Activated B cell treated with CpG ODN at 0.5 μM for 24 hours (primary cell): ENCODE measurements around the gene LRIT3. TPM values are rescaled to one million over a fixed set of nuclear protein-coding genes. Genes with fewer than 3 reads are reported as not detected.

Source experiments
- ATAC-seq: fragments of 200-7000 bp; cut with Tn5 transposase; one replicate; pipeline ENCODE4 v1.10.0; 2021; ENCODE audit warnings: low read depth, mild to moderate bottlenecking, moderate library complexity
- CTCF ChIA-PET: fragments of 350-600 bp; sonication (Branson Sonifier 250); formaldehyde crosslinking; loops from one replicate; lab custom pipeline; 2021; ENCODE audit warnings: antibody characterized with exemption; lab: Charles Lee
- POLR2A ChIA-PET: fragments of 350-600 bp; sonication (Branson Sonifier 250); formaldehyde crosslinking; loops from one replicate; lab custom pipeline; 2021; ENCODE audit warnings: antibody characterized with exemption; lab: Charles Lee
- DNase-seq: peaks from one replicate; pipeline ENCODE4 v3.0.0; 2022
- H3K27ac Mint-ChIP-seq: one replicate; pipeline ENCODE4 v1.8.0; 2020; ENCODE audit warnings: mixed read lengths
- H3K27me3 Mint-ChIP-seq: one replicate; pipeline ENCODE4 v1.8.0; 2021; ENCODE audit warnings: mixed read lengths
- H3K36me3 Mint-ChIP-seq: one replicate; pipeline ENCODE4 v1.8.0; 2021; ENCODE audit warnings: low read depth, mixed read lengths
- H3K4me1 Mint-ChIP-seq: one replicate; pipeline ENCODE4 v1.8.0; 2021; ENCODE audit warnings: mixed read lengths
- H3K4me3 Mint-ChIP-seq: one replicate; pipeline ENCODE4 v1.8.0; 2020; ENCODE audit warnings: mild to moderate bottlenecking, mixed read lengths
- H3K9me3 Mint-ChIP-seq: one replicate; pipeline ENCODE4 v1.8.0; 2020; ENCODE audit warnings: mixed read lengths
- intact Hi-C: fragments of 100-400 bp; cut with micrococcal nuclease; formaldehyde crosslinking; loops from one replicate; pipeline ENCODE4 v1.15.1; 2024
- total RNA-seq: library from RNA; stranded (reverse); gene quantifications from 2 replicates; pipeline ENCODE4 v1.2.3, GENCODE V29; 2022
- TF ChIP-seq, protein P1 (sequence below): fragments of 200-600 bp; IDR thresholded peaks from one replicate; pipeline ENCODE4 v1.8.0; 2022; ENCODE audit warnings: antibody characterized with exemption, mild to moderate bottlenecking

Gene LRIT3
- total RNA-seq, 1 donor from 2014 or later, result 0.22 TPM

DNA sequence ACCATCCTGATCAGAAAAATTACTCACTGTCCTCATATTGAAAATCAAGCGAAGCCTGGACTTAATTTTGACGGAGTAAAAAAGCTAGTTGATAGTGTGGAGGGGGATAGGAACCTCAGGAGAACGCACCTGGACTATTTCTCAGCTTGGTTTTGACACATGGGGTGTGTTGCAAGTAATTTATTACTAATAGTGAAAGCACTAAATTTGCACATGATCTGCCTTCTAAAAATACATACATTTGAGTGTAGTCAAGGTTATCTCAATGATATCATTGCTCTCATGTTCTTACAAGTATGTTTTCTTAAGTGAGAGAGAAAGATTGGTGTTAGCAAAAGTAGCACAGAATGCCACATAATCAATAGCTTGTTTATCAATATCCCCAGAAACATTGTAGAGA, 29.5 kb downstream of the LRIT3 start:
- no peak for ATAC-seq
- Mint-ChIP-seq H3K36me3 (no peaks in the 10 kb centered on the region), H3K27me3 (peaks cover 5% of the 10 kb centered on the region), H3K4me1 (no peaks in the 10 kb centered on the region), H3K9me3 (no peaks in the 10 kb centered on the region), H3K4me3 (no peak overlapping the region), H3K27ac (no peak overlapping the region)
- intact Hi-C loops, result no loop called here
- TF ChIP-seq, protein P1, sequence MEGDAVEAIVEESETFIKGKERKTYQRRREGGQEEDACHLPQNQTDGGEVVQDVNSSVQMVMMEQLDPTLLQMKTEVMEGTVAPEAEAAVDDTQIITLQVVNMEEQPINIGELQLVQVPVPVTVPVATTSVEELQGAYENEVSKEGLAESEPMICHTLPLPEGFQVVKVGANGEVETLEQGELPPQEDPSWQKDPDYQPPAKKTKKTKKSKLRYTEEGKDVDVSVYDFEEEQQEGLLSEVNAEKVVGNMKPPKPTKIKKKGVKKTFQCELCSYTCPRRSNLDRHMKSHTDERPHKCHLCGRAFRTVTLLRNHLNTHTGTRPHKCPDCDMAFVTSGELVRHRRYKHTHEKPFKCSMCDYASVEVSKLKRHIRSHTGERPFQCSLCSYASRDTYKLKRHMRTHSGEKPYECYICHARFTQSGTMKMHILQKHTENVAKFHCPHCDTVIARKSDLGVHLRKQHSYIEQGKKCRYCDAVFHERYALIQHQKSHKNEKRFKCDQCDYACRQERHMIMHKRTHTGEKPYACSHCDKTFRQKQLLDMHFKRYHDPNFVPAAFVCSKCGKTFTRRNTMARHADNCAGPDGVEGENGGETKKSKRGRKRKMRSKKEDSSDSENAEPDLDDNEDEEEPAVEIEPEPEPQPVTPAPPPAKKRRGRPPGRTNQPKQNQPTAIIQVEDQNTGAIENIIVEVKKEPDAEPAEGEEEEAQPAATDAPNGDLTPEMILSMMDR, result no peak
- DNase-seq, result no peak
- CTCF ChIA-PET, result no interaction called here
- POLR2A ChIA-PET, result no interaction called here

DNA sequence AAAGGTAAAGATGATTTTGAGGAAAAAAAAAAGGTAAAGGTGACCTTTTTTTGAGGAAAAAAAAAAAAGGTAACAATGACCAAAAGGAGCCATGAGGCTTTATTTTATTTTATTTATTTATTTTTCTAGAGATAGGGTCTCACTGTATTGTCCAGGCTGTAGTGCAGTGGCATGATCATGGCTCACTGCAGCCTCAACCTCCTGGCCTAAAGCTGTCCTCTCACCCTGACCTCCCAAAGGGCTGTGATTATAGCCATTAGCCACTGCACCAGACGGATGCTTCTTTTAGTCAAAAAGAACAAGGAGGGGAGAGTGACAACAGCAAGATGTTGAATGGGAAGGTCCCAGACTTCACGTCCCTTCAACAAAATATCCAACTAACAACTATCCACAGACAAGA, 30.4 kb downstream of the LRIT3 start:
- ATAC-seq, result no peak
- intact Hi-C loops, result no loop called here
- Mint-ChIP-seq H3K27me3 (peaks cover 5% of the 10 kb centered on the region), H3K36me3 (no peaks in the 10 kb centered on the region), H3K4me1 (no peaks in the 10 kb centered on the region), H3K27ac (no peak overlapping the region), H3K9me3 (no peaks in the 10 kb centered on the region), H3K4me3 (no peak overlapping the region)
- CTCF ChIA-PET, result no interaction called here
- POLR2A ChIA-PET, result no interaction called here
- TF ChIP-seq, protein P1, result no peak
- no peak for DNase-seq

DNA sequence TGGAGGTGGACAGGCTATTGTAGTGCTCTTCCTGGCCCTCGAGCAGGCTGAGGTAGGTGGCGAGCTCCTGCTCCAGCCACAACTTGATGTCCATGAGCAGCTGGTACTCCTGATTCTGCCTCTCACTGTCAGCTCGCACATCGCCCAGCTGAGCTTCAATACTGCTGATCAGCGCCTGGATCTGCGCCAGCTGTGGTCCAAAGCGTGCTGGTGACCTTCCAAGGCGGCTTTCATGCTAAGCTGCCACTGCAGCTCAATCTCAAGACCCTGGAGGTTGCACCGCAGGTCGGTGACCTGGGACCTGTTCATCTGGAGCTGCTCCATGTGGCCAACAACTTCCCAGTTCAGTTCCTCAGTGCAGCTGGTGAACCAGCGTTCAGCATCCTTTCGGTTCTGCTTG, 31.2 kb downstream of the LRIT3 start:
- TF ChIP-seq, protein P1, result no peak
- ATAC-seq (no peak), DNase-seq (no peak)
- no peaks in the 10 kb centered on the region for H3K9me3 Mint-ChIP-seq
- peaks cover 5% of the 10 kb centered on the region for H3K27me3 Mint-ChIP-seq
- H3K36me3 Mint-ChIP-seq, result no peaks in the 10 kb centered on the region
- ChIA-PET CTCF (no interaction called here), POLR2A (no interaction called here)
- no peak overlapping the region for H3K27ac Mint-ChIP-seq
- intact Hi-C loops, result no loop called here
- no peak overlapping the region for H3K4me3 Mint-ChIP-seq
- H3K4me1 Mint-ChIP-seq, result no peaks in the 10 kb centered on the region

DNA sequence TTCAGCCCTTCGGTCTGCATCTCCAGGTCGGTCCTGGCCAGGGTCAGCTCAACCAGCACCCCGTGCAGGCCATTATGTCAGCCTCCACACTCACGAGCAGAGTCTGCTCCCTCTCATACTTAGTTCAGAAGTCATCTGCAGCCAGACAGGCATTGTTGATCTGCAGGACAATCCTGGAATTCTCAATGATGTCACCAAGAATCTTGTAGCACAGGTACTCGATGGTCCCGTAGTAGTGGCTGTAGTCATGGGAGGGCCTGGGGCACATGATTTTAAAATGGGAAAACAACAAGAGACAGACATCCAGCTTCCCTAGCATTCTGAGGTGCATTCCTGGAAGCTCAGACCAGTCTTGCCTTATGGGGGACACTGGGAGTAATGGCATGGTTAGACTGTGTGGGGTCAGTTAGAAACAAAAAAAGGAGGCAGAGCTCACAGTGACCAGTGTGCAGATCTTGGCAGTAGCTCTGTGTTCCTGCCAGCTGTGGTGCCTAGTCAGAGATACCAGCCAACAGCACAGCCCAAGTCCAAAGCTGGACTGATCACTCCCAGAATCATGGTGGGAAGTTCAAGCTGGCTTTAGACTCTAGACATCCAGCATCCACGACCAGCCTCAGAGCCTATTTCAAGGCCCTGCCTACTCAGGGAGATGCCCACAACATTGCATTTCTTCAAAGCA, 31.9 kb downstream of the LRIT3 start:
- ChIA-PET POLR2A (no interaction called here), CTCF (no interaction called here)
- Mint-ChIP-seq H3K27ac (no peak overlapping the region), H3K4me3 (no peak overlapping the region), H3K27me3 (peaks cover 5% of the 10 kb centered on the region), H3K36me3 (no peaks in the 10 kb centered on the region), H3K9me3 (no peaks in the 10 kb centered on the region), H3K4me1 (no peaks in the 10 kb centered on the region)
- intact Hi-C loops, result no loop called here
- ATAC-seq (no peak), DNase-seq (no peak)
- TF ChIP-seq, protein P1, result no peak

DNA sequence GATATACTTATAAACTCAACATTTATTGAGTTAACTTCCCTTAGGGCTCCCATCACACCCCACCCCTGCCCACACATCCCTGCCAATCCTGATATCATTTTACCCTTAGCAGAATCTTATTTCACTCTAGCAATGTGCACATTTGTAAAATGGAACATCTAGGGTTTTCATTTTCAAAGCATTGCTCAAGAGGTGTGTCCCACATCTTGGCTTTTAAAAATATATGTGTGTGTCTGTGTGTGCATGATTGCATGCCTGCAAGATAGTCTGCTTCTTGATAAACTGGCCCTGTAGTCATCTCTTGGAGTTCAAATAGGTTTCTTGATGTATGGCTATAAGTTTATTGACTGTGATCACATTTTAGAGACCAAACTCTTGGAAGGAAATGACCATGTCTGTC, 38.4 kb downstream of the LRIT3 start:
- no peak for DNase-seq
- no peak for ATAC-seq
- H3K36me3 Mint-ChIP-seq, result no peaks in the 10 kb centered on the region
- intact Hi-C loops, result no loop called here
- peaks cover 3% of the 10 kb centered on the region for H3K27me3 Mint-ChIP-seq
- POLR2A ChIA-PET, result no interaction called here
- CTCF ChIA-PET, result no interaction called here
- no peaks in the 10 kb centered on the region for H3K4me1 Mint-ChIP-seq
- H3K27ac Mint-ChIP-seq, result no peak overlapping the region
- H3K9me3 Mint-ChIP-seq, result no peaks in the 10 kb centered on the region
- TF ChIP-seq, protein P1, result no peak
- no peak overlapping the region for H3K4me3 Mint-ChIP-seq
